K562 (cell line): ENCODE measurements around the gene TRA2B. TPM values are rescaled to one million over a fixed set of nuclear protein-coding genes. Genes with fewer than 3 reads are reported as not detected.

Experiments
- BACH1 ChIP-seq: fragments of 200-800 bp; sonication (Bioruptor generic); IDR thresholded peaks from 2 replicates; pipeline ENCODE4 v1.6.1; 2016; ENCODE audit warnings: missing genetic modification characterization, missing compliant biosample characterization
- FOXP1 ChIP-seq: sonication (generic); formaldehyde crosslinking; IDR thresholded peaks from 2 replicates; pipeline ENCODE4 v1.8.0; 2022; ENCODE audit warnings: mild to moderate bottlenecking, missing genetic modification reagents
- HLTF ChIP-seq: fragments of 450-650 bp; IDR thresholded peaks from 2 replicates; pipeline ENCODE4 v1.6.1; 2016
- MYNN ChIP-seq, 2 experiments: sonication (generic); formaldehyde crosslinking in 1 of 2; IDR thresholded peaks; 2 replicates each; pipeline versions ENCODE4 v1.5.0 to v1.6.1; 2016 to 2020; ENCODE audit warnings: antibody characterized with exemption in 1 of 2, missing genetic modification reagents in 1 of 2
- NCOA2 ChIP-seq, 2 experiments: fragments of 450-650 bp; IDR thresholded peaks; 2 replicates each; pipeline ENCODE4 v1.6.1; 2018; ENCODE audit warnings: mild to moderate bottlenecking in 2 of 2, moderate library complexity in 1 of 2; ENCODE audit not compliant: partially characterized antibody in 2 of 2
- NFIC ChIP-seq: fragments of 450-650 bp; IDR thresholded peaks from 2 replicates; pipeline ENCODE4 v1.6.1; 2017; ENCODE audit warnings: mild to moderate bottlenecking, inconsistent platforms
- NONO ChIP-seq, 2 experiments: fragments of 200-400 bp in 1 of 2; fragments of 450-650 bp in 1 of 2; formaldehyde crosslinking in 1 of 2; IDR thresholded peaks; 2 replicates each; pipeline ENCODE4 v1.6.1; 2017; ENCODE audit warnings: low read depth in 2 of 2, mild to moderate bottlenecking in 2 of 2, moderate library complexity in 2 of 2, low read length in 1 of 2
- NR2C1 ChIP-seq, 2 experiments: fragments of 450-650 bp; IDR thresholded peaks; 2 replicates each; pipeline ENCODE4 v1.6.1; 2017; ENCODE audit warnings: mild to moderate bottlenecking in 2 of 2, antibody characterized with exemption in 1 of 2, inconsistent platforms in 1 of 2, missing compliant biosample characterization in 1 of 2, missing genetic modification characterization in 1 of 2
- TBP ChIP-seq: optimal IDR thresholded peaks from 2 replicates; pipeline ENCODE3; 2011; ENCODE audit warnings: low read depth, low read length, improper control_type of control experiment
- TCF7L2 ChIP-seq: fragments of 150-350 bp; IDR thresholded peaks from 2 replicates; pipeline ENCODE4 v1.6.1; 2016; ENCODE audit warnings: low read depth, mild to moderate bottlenecking, low read length, moderate library complexity
- TEAD2 ChIP-seq: fragments of 450-650 bp; IDR thresholded peaks from 2 replicates; pipeline ENCODE4 v1.6.1; 2016; ENCODE audit warnings: missing genetic modification characterization, control low read depth, missing compliant biosample characterization
- ZKSCAN1 ChIP-seq: fragments of 150-350 bp; IDR thresholded peaks from 2 replicates; pipeline ENCODE4 v1.6.1; 2016; ENCODE audit warnings: low read depth, low read length
- ZNF212 ChIP-seq: fragments of 450-650 bp; formaldehyde crosslinking; IDR thresholded peaks from 2 replicates; pipeline ENCODE4 v1.4.0; 2020; ENCODE audit warnings: mild to moderate bottlenecking
- ZNF431 ChIP-seq: sonication (generic); formaldehyde crosslinking; IDR thresholded peaks from 2 replicates; pipeline ENCODE4 v1.8.0; 2022; ENCODE audit warnings: mild to moderate bottlenecking, missing genetic modification reagents
- ZNF586 ChIP-seq: fragments of 450-650 bp; formaldehyde crosslinking; conservative IDR thresholded peaks from 2 replicates; pipeline ENCODE4 v1.4.0; 2020; ENCODE audit warnings: mild to moderate bottlenecking, moderate library complexity
- ZNF766 ChIP-seq: fragments of 200-800 bp; sonication (Bioruptor generic); conservative IDR thresholded peaks from 2 replicates; pipeline ENCODE4 v1.6.1; 2016; ENCODE audit warnings: missing genetic modification characterization, missing compliant biosample characterization
- polyA plus RNA-seq, 8 experiments: library from polyadenylated mRNA; depleted of rRNA in 4 of 8; stranded (reverse) in 5 of 8; unstranded in 3 of 8; fragments of >200 nt; fragmentation: Nextera tagmentation in 2 of 8; fragmentation: Illumina TruSeq in 1 of 8; extraction: Ambion mirVana in 2 of 8; extraction: Trizol in 1 of 8; gene quantifications; 2 replicates each; pipeline versions ENCODE4 v1.2.1 to v1.2.3, GENCODE V29; 2011 to 2014; ENCODE audit warnings: inconsistent platforms in 1 of 8, missing spikeins in 1 of 8
- total RNA-seq, 7 experiments: library from RNA; depleted of rRNA in 6 of 7; stranded (reverse); fragments of >200 nt in 6 of 7; fragmentation: Illumina TruSeq in 2 of 7; extraction: Trizol in 2 of 7; gene quantifications; 2 replicates each; pipeline versions ENCODE4 v1.2.1 to v1.2.3, GENCODE V29; 2011 to 2021; ENCODE audit warnings: low replicate concordance in 1 of 7
- TF ChIP-seq, protein P1 (sequence below): fragments of 450-650 bp; IDR thresholded peaks from 2 replicates; pipeline ENCODE4 v1.6.1; 2014; ENCODE audit warnings: low read depth, mild to moderate bottlenecking, moderate library complexity, borderline replicate concordance
- TF ChIP-seq, protein P2 (sequence below): fragments of 450-650 bp; IDR thresholded peaks from 2 replicates; pipeline ENCODE4 v1.6.1; 2016; ENCODE audit warnings: mild to moderate bottlenecking
- TF ChIP-seq, protein P3 (sequence below): fragments of 250-450 bp; sonication (Bioruptor Pico); IDR thresholded peaks from 2 replicates; pipeline ENCODE4 v1.9.0; 2021; ENCODE audit warnings: mild to moderate bottlenecking, inconsistent platforms
- TF ChIP-seq, protein P4 (sequence below): fragments of 450-650 bp; formaldehyde crosslinking; IDR thresholded peaks from 2 replicates; pipeline ENCODE4 v1.4.0; 2022; ENCODE audit warnings: missing genetic modification characterization

Gene TRA2B
- total and polyA plus RNA-seq, 9 of the 15 experiments (the other 6 are each of a cell fraction or from before 2014, with no cell fraction given): 105 to 411 (median 278) TPM

DNA sequence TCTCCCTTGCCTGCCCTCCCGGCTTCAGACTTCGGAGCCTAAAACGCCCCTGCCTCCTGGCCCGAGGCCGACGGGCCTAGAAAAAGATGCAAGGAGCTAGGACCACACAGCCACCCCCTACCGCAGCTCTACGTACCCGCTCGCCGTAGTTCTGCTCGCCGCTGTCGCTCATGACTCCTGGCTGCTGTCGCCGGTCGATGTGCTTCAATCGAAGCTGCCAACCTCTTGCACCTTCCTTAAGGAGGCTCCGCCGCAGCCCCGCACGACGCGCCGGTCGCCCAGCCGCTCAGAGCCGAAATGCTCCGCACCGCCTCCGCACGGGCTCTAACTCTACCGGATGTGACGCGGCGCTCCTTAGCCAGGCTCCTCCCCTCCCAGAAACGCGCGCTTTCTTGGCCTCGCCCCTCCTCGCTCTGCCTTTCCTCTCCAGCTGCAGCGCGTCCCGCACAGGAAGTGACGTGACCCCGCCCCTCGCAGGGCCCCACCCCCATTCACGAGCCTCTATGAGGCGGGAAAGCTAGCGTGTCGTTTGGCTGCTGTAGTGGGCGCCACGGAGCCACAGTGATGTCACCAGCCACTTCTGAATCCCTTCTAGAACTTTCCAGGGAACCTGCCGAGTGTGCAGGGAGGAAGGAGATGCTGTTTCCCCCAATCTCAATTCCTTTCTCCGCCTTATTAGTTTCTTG, at the start of gene TRA2B (continued):
- TF ChIP-seq MYNN (IDR thresholded peaks at IDR 0.05): peak; percentile 20; the same call in 1 of the 2 replicates
- TF ChIP-seq MYNN (CRISPR knock-in tag; IDR thresholded peaks at IDR 0.05): no peak
- TF ChIP-seq BACH1 (tag): no peak; the same call in 1 of the 2 replicates
- no peak for TF ChIP-seq TBP
- TF ChIP-seq NONO (IDR thresholded peaks at IDR 0.05; ENCODE audit: low read depth in 2 of 2, low read length in 1 of 2): peak; percentile 32 to 46; a peak in 1 of 4 replicates
- TF ChIP-seq, protein P1, sequence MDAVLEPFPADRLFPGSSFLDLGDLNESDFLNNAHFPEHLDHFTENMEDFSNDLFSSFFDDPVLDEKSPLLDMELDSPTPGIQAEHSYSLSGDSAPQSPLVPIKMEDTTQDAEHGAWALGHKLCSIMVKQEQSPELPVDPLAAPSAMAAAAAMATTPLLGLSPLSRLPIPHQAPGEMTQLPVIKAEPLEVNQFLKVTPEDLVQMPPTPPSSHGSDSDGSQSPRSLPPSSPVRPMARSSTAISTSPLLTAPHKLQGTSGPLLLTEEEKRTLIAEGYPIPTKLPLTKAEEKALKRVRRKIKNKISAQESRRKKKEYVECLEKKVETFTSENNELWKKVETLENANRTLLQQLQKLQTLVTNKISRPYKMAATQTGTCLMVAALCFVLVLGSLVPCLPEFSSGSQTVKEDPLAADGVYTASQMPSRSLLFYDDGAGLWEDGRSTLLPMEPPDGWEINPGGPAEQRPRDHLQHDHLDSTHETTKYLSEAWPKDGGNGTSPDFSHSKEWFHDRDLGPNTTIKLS: peak; percentile 55; the same call in 1 of the 2 replicates
- TF ChIP-seq ZKSCAN1: 0 out of 2 replicates have a peak, but pooled peaks have one; percentile 43
- peak; percentile 90 for TF ChIP-seq FOXP1 (CRISPR knock-in tag)
- TF ChIP-seq NCOA2 (IDR thresholded peaks at IDR 0.05; ENCODE audit: partially characterized antibody in 2 of 2): no peak
- TF ChIP-seq ZNF212 (CRISPR knock-in tag): no peak
- TF ChIP-seq, protein P2, sequence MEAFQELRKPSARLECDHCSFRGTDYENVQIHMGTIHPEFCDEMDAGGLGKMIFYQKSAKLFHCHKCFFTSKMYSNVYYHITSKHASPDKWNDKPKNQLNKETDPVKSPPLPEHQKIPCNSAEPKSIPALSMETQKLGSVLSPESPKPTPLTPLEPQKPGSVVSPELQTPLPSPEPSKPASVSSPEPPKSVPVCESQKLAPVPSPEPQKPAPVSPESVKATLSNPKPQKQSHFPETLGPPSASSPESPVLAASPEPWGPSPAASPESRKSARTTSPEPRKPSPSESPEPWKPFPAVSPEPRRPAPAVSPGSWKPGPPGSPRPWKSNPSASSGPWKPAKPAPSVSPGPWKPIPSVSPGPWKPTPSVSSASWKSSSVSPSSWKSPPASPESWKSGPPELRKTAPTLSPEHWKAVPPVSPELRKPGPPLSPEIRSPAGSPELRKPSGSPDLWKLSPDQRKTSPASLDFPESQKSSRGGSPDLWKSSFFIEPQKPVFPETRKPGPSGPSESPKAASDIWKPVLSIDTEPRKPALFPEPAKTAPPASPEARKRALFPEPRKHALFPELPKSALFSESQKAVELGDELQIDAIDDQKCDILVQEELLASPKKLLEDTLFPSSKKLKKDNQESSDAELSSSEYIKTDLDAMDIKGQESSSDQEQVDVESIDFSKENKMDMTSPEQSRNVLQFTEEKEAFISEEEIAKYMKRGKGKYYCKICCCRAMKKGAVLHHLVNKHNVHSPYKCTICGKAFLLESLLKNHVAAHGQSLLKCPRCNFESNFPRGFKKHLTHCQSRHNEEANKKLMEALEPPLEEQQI: peak; percentile 57; the same call in 1 of the 2 replicates
- TF ChIP-seq, protein P3, sequence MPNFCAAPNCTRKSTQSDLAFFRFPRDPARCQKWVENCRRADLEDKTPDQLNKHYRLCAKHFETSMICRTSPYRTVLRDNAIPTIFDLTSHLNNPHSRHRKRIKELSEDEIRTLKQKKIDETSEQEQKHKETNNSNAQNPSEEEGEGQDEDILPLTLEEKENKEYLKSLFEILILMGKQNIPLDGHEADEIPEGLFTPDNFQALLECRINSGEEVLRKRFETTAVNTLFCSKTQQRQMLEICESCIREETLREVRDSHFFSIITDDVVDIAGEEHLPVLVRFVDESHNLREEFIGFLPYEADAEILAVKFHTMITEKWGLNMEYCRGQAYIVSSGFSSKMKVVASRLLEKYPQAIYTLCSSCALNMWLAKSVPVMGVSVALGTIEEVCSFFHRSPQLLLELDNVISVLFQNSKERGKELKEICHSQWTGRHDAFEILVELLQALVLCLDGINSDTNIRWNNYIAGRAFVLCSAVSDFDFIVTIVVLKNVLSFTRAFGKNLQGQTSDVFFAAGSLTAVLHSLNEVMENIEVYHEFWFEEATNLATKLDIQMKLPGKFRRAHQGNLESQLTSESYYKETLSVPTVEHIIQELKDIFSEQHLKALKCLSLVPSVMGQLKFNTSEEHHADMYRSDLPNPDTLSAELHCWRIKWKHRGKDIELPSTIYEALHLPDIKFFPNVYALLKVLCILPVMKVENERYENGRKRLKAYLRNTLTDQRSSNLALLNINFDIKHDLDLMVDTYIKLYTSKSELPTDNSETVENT: peak; percentile 94
- peak; percentile 51; the same call in 1 of the 2 replicates for TF ChIP-seq HLTF
- TF ChIP-seq ZNF766: 0 out of 2 replicates have a peak, but pooled peaks have one; percentile 14
- no peak for TF ChIP-seq TEAD2 (tag)
- no peak for TF ChIP-seq NR2C1 (IDR thresholded peaks at IDR 0.05)
- TF ChIP-seq NR2C1 (tag; IDR thresholded peaks at IDR 0.05): peak; percentile 38; the same call in 1 of the 2 replicates
- TF ChIP-seq ZNF431 (CRISPR knock-in tag): peak; percentile 62
- TF ChIP-seq ZNF586 (CRISPR knock-in tag): no peak
- TF ChIP-seq, protein P4, sequence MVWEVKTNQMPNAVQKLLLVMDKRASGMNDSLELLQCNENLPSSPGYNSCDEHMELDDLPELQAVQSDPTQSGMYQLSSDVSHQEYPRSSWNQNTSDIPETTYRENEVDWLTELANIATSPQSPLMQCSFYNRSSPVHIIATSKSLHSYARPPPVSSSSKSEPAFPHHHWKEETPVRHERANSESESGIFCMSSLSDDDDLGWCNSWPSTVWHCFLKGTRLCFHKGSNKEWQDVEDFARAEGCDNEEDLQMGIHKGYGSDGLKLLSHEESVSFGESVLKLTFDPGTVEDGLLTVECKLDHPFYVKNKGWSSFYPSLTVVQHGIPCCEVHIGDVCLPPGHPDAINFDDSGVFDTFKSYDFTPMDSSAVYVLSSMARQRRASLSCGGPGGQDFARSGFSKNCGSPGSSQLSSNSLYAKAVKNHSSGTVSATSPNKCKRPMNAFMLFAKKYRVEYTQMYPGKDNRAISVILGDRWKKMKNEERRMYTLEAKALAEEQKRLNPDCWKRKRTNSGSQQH: no peak
- no peak for TF ChIP-seq TCF7L2
- no peak for TF ChIP-seq NFIC
